Measurements from ENCODE around the gene GLIS1.

DNA sequence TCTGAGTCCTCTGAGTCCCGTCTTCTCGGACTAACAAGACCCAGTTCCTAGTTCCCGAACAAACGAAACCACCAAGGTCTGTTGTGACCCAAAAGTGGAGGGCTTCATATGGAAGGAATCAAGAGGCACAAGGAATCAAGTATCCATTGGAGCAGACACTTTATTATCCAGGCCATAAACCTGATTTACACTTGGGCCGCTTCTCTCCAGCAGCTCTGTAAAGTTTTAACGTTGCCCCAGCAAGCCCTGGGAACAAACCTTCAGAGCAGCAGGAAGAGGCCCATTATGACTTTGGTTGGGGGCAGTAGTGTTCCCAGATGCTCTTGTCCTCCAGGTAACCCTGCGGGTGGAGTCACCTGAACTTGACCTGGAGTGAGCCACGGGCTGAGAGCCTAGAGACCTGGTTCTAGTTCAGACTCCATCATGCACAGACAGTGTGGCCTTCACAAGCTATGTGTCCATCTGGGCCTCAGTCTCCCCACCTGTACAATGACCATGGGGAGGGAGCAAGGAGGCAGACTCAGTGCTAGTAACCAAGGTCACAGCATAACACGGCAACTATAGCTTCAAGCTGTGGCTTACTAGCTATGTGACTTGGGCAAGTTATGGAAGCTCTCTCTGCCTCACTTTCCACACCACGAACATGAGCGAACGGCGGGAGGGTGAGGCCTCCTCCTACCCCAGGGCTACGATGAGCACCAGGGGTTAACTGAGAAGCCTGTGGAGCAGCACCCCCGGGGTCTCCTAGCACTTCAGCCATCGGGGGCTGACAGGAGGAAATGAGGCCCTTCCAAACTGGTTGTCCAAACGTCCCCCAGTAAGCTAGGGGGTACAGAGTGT is 95.7 kb downstream of the GLIS1 start:
- TF ChIP-seq POLR2A (IDR thresholded peaks at IDR 0.05), result no peak
- TF ChIP-seq, protein P1, sequence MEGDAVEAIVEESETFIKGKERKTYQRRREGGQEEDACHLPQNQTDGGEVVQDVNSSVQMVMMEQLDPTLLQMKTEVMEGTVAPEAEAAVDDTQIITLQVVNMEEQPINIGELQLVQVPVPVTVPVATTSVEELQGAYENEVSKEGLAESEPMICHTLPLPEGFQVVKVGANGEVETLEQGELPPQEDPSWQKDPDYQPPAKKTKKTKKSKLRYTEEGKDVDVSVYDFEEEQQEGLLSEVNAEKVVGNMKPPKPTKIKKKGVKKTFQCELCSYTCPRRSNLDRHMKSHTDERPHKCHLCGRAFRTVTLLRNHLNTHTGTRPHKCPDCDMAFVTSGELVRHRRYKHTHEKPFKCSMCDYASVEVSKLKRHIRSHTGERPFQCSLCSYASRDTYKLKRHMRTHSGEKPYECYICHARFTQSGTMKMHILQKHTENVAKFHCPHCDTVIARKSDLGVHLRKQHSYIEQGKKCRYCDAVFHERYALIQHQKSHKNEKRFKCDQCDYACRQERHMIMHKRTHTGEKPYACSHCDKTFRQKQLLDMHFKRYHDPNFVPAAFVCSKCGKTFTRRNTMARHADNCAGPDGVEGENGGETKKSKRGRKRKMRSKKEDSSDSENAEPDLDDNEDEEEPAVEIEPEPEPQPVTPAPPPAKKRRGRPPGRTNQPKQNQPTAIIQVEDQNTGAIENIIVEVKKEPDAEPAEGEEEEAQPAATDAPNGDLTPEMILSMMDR (IDR thresholded peaks at IDR 0.05), result no peak
- no peak for TF ChIP-seq EP300 (IDR thresholded peaks at IDR 0.05)

Data from ovary (tissue), 3 donors.